HFF-Myc (cell line): ENCODE data around the gene USP3.

Source experiments
- DNase-seq: peaks from one replicate; pipeline ENCODE4 v3.0.0-alpha.2; 2011; ENCODE audit warnings: low read depth; ENCODE audit errors: extremely low read depth
- H3K4me3 ChIP-seq: replicated peaks from 2 replicates; pipeline ENCODE4 v1.5.1; 2011; ENCODE audit warnings: low read depth, mild to moderate bottlenecking, control low read depth, low read length
- CTCF ChIP-seq: IDR thresholded peaks from 2 replicates; pipeline ENCODE4 v1.5.1; 2012; ENCODE audit warnings: mild to moderate bottlenecking, low read depth, low read length, control low read depth; ENCODE audit errors: missing control alignments

USP3 gene

GRCh38 chr15:63491116-63491827 is 13.1 kb upstream of the USP3 start:
- no peak for DNase-seq
- no peak overlapping the region for H3K4me3 ChIP-seq
- TF ChIP-seq CTCF: no peak

DNA sequence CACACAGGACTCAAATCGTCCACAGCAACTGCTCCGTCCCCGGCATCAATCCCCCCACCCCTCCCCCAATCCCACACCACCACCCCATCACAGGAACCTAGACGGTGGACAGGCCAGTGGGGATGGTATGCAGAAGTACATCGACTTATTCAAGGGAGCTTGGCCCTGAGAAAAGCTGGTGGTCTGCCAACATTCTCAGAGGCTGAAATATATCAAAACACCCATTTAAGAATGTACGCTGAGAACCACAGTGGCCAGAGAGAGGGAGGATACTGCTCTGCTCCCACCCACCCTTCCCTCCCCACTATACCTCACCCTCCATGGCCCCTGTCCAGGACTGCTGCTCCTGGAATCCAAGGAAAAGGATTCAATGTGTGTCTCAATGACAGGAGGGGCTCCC is 12.4 kb upstream of the USP3 start:
- no peak for DNase-seq
- TF ChIP-seq CTCF: no peak
- H3K4me3 ChIP-seq: no peak overlapping the region

DNA sequence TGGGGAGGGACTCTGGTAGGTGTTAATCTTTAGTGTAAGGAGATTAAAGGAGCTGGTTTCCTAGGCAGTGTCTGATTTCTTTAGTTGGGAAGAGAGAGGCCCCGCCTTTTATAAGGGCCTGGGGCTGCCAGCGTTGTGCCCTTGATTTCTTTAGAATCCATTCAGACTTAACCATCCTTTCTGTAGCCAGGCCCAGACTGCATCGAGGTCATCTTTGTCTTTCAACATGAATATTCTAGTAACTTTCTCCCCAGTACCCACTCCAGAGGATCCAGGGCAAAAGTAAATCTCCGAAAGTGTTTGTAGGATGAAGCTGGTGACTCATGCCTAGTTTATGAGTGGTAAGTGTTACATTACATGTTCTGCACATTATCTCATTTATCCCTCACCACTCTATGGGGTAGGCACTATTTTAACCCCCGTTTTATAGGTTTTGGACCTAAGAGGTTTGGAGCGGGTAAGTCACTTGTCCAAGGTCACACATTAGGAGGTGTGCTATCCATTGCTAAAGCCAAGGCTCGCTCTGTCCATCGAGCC is 11.8 kb upstream of the USP3 start:
- no peak overlapping the region for H3K4me3 ChIP-seq
- no peak for TF ChIP-seq CTCF
- DNase-seq: no peak

DNA sequence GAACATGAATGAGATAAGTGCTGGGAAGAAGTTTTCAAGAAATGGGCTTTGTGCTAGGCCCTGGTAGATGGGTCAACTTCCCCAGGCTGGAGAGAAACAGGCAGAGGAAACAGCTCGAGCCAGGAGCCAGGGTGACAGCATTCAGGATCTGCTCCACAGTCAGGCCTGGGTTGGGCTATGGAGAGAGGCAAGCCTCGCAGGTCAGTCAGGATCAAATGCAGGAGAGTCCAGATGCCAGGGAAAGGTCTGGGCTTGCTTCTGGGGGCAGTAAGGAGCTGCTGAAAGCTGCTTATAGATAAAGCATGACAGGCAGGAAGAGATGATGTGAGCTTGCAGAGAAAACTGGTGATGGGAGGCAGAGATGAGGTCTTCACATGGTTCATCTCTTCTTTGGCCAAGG is 11.0 kb upstream of the USP3 start:
- H3K4me3 ChIP-seq: no peak overlapping the region
- no peak for TF ChIP-seq CTCF
- no peak for DNase-seq

DNA sequence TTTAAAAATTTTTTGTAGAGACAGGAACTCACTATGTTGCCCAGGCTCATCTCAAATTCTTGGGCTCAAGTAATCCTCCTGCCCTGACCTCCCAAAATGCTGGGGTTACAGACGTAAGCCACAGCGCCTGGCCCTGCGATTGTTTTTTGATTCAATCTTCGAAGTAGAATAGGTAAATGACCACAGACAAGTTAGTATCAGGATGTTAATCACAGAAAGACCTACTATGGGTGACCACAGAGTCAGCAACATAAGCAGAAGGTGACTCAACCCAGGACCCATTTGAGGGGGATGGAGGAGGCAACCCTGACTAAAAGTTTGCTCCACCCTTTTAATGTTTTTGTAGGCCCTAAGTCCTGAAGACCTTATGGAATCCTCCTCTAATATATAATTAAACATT is 10.0 kb upstream of the USP3 start:
- H3K4me3 ChIP-seq: no peak overlapping the region
- no peak for TF ChIP-seq CTCF
- DNase-seq: no peak

DNA sequence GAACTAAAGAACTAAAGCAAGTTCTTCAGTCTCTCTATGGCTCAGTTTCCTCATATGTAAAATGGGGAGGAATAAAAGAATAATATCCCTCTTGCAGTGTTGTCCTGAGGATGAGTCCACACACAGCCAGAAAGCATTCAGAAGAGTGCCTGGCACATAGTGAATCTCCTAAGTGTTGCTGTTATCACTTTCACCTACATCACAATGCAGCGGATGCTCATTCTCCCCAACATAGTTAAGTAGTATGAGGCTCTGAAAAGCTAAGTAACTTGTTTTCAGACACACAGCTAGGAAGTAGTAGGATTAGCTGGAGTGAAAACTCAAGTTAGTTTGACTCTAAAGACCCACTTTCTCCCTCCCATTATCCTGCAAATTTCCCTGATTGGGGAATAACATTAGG is 9.1 kb upstream of the USP3 start:
- TF ChIP-seq CTCF: no peak
- DNase-seq: no peak
- no peak overlapping the region for H3K4me3 ChIP-seq
